ENCODE data around the gene CDK5.
A peak's percentile ranks its signal among the peaks of the same experiment; 100 is the strongest.

The CDK5 gene

DNA sequence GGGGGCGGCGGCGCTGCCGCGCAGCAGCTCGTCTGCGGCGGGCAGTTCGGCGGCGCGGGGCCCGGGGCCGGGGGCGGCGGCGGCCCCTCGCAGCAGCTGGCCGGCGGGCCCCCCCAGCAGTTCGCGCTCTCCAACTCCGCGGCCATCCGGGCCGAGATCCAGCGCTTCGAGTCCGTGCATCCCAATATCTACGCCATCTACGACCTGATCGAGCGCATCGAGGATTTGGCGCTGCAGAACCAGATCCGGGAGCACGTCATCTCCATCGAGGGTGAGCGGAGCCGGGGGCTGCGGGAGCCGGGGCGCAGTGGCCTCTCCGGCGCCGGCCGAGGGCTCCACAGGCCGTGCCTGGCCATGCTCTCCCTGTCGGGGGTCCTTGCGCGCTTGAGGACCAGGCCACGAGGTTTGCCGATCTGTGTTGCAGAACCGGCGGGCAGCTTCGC is 29.1 kb upstream of the CDK5 start:
- peak; percentile 26 for DNase-seq (ENCODE audit: low spot score)

DNA sequence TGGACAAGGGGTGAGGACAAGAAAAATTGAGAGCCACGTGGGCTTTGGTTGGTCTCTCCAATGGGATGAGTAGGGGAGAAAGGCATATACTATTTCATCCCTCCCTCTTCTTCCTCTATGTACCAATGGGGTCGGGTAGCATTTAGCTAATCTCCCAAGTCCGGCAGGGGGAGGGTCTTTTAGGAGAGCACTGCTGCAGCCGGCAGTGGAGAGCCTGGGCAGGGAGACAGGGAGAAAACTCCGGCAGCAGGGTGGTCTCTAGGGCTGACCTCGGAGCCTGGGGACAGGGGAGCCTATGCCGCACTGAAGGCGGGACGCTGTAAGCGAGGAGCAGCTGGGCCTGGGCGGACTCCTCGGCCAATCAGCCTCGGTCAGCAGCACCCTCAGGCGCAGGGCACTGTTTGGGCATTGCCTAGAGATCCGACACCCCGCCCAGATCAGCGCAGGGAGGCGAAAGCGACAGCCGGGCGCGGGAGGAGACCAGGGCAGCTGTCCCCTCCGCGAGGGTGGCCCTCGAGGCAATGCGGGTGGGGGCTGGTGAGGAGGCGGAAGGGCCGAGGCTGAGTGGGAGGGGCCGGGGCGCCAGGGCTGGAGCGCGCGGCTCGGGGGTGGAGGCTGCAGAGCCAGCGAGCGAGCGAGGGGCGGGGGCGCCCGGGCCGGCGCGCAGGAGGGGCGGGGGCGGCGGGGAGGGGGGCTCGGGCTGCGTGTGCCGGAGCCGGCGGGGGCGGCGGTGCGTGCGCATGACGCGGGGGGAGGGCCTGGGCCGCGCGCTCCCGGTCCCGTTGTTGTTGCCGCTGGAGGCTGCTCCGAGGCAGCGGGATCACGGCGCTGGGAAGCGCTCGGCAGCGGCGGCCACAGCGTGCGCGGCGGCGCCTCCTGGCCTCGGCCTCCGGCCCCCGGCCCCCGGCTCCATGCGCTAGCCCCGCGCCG is 28.3 kb upstream of the CDK5 start, which contains the start of gene AGAP3:
AGAP3 (plus strand) TSS at position 785 of the 930 bp plus-strand sequence. CDS start 267 bp downstream, outside the sequence.
- DNase-seq (ENCODE audit: low spot score) = peak; percentile 95

DNA sequence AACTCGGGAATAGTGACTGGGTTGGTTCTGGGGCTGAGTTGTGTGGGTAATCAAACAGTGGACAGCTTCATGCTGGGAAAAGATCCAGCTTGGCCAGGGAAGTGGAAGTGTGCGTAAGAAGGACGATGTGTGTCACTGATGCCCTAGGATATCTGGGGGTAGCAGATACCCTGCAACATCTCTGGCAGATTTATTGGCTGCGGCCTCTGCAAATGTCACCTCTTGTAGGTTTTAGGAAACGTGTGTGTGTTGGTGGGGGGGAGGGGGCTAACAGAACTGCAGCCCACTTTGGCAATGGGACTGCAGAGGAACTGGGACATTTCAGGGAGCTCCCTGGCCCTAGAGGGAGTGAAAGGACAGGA is 27.6 kb upstream of the CDK5 start:
- DNase-seq (ENCODE audit: low spot score) = no peak

DNA sequence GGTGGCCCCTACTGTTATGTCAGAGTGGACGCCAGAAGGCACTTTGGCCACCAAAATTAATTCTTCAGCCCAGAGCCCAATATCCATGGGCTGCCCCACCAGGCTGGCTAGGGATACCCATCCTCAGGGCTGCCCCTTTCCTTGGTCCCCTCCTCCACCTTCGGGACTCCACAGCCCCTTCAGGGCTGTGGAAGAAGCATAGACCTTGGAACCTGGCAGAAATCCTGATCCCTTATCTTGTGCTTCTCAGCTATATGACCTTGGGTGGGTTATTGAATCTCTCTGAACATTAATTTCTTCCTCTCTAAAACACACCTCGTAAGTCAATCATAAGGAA is 26.1 kb upstream of the CDK5 start:
- no peak for DNase-seq (ENCODE audit: low spot score)

DNA sequence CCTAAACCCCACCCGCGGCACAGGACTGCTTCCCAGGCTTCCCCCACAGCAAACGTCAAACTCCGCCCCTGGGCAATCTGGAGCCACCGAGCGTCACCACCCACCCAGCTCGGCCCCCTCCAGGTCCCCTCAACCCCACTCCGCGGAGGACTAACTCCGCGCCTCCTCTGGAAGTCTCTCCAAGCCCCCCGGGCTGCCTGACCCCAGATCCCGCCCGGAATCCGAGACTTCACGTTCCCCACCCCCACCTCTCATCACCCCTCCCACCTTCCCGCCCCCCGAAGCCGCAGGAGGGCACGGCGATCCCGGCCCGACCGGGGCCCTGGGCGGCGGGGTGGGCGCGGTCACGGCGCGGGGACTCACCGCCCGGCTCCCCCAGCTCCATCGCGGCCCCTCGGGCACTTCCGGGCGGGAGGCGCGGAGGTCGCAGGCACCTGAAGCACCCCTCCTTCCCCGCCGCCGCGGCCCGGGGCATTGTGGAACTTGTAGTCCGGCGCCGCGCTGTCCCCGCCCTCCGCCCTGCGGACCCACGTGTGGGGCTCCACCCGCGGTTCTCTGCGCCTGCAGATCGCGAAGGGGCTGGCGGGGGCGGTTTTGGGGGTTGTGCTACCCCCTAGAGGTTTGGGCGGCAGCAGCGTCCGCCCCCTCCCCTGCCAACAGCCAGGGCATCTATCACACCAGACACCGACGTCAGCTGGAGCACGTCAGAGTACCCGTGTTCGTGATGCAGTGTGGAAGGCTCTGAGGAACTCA is 25.6 kb upstream of the CDK5 start, which contains the start of gene TMUB1:
TMUB1 (minus strand) TSS at position 423 of the 753 bp plus-strand sequence. CDS start 930 bp downstream, outside the sequence.
- DNase-seq (ENCODE audit: low spot score) = peak; percentile 68

DNA sequence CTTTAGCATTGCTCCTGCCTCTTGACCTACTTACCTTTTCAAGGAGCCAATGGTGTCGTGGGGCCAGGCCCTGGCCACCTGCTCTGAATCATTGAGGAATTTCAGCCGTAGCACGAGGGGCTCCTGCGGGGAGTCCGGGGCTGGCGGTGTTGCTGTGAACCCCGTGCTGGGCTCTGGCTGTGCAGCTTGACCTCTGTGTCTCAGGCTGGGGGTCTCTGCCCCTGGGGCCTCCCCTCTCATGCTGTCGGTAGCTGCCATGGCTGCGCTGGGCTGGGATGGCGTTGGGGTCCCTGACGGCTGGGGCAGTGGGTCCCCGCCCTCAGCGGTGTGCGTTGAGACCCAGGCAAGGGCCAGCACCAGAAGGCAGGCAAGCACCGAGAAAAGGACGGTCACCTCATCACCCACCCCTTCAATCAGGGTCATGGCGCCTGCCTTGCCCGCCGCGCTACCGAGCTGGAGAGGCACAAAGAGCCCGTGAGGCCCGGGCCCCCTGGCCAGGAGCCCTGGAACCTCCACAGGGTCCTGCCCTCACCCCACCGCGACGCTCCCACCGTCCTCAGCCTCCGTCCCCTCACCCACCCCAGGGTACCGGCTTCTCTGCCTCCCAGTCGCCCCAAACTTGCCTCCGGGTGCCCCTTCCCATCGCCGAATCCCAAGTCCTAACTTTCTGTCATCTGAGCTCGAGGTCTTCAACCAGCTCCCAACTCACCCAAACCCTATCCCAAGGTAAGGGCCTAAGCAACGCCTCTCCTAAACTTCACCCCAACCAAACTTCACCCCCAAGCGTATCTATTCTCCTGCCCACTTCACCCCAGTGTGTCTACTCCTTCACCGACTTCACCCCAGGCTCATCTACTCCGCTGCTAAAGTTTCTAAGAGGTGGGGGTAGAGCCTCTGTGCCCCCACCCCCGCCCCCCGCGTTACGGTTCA is 24.7 kb upstream of the CDK5 start:
- no peak for DNase-seq (ENCODE audit: low spot score)

DNA sequence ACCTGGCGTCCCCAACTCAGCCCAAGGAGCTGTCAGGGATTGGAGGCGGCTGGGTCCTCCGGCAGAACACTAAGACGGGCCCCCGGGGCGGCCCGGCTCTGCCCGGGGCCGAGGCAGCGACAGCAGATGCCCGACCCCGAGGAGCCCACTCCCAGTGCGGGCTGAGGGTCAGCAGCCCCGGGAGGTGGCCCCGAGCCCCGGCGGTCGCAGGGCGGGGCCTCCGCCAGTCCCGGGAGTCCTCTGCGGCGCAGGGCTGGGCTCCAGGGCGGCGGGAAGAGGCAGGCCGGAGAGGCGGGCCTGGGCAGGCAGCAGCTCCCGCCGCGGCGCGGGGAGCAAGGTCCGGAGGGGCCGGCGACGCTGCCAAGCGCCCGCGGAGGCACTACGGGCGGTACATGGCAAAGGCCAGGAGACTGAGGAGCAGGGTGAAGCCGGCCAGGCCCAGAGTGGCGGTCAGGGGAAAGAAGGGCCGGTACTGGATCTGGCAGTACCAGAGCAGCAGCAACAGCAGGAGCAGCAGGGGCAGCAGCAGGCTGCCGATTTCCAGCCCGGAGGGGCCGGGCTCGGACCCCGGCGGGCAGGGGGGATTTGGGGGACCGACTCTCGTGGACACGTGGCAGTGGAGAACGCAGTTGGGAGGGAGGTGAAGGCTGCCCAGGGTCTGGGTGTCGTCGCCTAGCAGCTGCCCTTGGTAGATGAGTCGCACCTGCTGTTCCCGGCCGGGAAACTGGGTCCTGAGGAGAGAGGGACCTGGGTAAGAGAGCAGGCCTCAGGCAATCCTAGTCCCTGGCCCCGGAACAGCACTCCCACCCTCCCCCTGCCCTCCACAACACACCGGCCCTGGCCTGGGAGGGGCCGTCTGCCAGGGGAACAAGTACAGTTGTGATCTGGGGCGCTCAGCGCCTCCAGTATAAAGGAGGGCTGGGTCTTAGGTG is 23.7 kb upstream of the CDK5 start:
- DNase-seq (ENCODE audit: low spot score) = peak; percentile 40

DNA sequence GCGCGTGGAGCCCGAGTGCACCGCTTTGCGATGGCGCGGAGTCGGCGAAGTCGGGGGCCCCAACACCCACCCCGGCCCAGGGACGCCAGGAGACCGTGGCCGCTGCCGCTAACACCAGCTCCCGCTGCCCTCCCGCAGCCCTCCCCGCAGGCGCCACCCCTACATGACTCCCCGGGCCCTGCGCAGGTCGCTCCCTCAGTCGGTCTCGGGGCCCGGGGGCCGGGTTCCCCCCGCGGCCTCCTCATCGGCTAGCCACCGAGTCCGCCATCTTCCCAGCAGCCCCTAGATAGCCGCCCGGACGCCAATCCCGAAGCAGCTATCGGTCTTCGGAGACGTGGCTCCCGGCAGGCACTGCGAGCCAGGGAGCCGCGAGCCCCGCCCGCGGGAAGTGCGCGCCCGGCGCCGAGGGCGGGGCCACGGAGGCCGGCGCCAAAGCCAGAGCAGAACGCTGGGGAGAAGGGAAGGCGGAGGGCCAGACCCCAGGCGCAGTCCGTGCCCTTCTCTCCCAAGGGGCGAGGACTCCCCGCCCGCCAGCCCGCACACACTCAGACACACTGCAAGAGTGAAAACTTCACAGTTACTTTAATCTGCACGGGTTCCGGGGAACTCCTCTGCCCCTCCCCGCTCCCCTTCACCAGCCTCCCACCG is 22.9 kb upstream of the CDK5 start, which contains the start of gene FASTK:
FASTK (minus strand) TSS at position 288 of the 648 bp plus-strand sequence; CDS start at position 245, 43 bp downstream.
- peak; percentile 95 for DNase-seq (ENCODE audit: low spot score)

DNA sequence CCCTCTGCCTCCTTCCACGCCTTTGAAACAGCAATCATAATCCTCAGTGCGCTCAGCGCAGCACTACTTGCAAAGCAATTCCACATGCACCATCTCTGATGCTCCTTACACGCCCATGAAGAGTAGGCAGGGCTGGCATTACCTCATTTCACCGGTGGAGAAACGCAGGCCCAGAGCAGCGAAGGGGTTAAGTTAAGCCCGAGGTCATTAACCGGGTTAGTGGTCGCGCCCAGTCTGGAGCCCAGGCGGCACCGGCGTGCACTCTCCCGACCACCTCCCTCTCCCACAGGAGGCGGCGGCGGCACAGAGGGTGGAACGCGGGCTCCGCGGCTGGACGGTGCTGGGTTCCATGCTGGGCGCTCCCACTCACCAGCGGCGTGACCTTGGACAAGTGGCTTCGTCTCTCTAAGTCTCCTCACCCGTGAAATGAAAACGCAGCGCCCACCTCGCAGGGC is 22.4 kb upstream of the CDK5 start:
- peak; percentile 26 for DNase-seq (ENCODE audit: low spot score)

DNA sequence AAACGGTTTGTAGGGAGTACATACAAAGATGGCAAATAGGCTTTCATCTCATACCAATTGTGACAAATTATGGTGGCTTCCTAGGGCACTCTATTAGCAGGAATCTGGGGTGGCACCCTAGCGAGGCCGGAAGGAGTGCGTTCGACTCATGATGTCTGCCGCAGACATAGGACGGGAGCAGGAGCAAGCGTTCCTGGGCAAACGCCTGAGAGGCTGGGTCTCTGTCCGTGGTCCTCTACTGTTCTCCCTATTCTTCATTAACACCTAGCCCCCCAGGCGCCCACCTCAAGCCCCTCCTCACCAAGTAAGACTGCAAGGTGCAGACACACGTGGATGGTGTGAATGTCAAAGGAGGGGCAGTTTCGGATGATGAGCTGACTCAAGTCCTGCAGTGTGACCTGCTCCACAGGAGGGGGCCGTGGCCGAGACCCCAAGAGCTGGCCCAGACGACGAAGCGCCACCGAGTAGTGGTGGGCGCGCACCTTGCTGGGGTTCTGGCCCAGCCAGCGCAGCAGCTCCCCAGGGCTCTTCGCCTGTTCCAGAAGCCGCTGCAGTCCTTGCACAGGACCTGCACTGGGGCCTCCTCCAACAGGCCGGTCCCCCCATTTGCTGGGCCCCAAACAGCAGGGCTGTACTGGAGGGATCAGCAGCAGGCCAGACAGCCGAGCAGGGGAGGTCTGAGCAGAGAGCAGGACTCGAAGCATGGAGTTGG is 21.7 kb upstream of the CDK5 start:
- DNase-seq (ENCODE audit: low spot score) = no peak

DNA sequence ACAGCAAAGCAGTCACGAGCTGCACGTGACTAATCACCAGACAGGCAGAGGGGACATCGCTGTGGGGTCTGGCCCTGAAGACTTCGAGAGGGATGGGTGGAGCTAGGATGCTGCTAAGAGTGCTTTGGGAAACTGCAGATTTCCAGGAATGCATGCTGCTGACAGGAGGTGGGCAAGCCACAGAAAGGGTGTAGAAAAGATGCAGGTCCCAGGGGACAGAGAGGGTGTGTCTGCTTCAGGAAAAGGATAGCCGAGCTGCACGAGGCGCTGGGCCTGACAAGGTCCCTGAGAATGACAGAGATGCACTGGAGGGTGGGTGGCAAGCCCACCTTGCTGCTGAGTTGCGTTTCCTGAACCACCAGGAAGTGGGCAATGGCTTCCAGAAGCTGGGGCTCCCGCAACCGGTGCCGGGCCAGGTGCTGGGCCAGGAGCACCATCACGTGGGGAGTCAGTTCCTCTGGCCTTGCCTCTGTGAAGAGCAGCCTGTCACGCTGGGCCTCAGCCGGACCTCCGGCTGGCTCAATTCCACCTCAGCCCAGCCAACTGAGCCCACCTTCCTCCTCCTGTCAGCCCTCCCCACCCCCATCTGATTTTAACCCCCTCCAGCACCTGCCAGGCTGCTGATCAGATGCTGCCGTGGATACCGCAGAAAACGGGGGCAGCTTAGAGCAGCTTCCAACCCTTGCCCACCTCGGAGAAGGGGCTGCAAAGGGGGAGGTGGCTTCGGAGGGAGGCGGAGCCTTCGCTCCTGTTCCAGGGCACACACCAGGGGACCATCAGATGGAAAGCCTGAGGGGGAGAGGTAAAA is 20.7 kb upstream of the CDK5 start:
- DNase-seq (ENCODE audit: low spot score) = peak; percentile 25

DNA sequence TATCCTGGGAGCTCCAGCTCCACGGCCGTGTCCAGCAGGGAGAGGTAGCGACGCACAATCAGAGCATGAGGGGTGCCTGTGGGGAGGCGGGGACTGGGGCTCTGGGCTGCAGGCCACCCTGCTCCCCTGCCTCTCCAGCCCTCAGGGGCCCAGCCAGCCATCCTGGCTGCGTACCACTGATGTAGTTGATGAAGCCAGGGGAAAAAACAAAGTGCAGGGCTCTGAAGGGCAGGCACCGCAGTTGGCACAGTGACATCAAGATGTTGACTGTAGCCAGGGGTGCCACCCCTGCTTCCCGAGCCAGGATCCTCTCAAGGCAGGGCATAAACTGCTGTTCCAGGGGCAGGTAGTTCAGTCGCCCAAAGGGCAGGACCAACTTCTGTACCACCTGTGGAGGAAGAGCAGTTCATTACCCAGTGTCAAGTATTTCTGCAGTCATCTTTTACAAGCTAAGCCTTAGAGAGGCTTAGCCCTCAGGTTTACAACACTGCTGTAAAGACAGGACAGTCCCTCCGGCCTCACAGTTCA is 20.1 kb upstream of the CDK5 start:
- no peak for DNase-seq (ENCODE audit: low spot score)

DNA sequence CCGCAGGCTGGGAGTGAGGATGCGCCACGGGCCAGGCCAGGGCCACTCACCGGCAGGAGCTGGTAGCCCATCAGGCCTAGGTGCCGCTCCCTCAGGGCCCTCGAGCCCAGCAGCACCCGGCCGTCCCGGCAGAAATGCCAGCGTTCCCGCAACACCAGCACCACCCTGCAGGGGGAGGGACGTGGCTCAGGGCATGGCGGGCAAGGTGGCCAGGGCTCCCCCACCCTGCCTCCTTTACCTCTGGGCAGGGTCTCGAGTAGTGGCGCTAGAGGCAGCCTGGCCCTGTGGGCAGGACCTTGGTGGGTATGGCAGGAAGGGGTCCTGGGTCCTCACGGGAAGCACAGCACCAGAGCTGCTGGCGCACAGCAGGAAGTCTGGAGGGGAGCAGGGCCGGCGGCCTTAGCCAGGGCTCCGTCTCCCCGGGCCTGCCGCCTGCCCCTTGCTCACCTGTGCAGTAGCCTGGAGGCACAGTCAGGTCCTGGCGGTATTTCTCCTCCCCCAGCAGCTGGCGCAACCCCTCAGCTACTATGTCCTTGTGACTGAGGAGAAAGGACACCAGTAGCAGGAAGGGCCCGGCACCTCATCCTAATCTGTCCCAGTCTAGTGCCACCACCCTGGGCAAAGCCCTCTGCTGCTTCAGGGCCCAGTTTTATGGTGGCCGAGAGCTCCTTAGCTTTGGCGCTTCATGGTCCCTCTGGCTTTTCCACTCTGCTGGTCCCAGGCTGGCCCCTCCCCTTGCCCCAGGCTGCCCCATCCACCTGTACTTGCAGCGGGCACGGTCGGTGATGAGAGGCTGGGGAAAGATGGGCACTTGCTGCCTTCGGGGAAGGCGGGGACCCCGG is 19.4 kb upstream of the CDK5 start:
- peak; percentile 36 for DNase-seq (ENCODE audit: low spot score)

DNA sequence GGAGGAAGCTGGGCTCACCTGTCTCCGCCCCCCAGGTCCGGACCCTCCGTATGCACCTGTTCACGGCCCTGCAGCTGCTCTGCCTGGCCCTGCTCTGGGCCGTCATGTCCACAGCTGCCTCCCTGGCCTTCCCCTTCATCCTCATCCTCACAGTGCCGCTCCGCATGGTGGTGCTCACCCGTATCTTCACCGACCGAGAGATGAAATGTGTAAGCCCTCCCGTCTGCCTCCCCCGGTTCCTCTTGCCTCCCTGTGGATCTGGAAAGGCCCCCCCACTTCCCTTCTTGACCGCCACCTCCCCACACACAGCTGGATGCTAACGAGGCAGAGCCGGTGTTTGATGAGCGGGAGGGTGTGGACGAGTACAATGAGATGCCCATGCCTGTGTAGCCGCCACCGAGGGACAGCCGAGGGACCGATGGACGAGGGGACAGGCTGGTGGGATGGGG is 18.3 kb upstream of the CDK5 start:
- no peak for DNase-seq (ENCODE audit: low spot score)

DNA sequence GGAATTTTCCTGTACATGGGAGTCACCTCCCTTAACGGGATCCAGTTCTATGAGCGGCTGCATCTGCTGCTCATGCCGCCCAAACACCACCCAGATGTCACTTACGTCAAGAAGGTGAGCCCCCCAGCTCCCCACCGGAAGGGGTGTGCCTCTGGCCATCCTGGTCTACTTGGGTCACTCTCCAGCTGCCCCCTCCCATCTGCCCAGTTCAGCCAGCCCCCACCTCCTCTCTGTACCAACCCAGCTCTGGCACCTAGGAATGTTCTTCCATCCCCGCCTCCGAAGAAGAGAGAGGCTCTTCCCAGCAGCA is 17.9 kb upstream of the CDK5 start:
- no peak for DNase-seq (ENCODE audit: low spot score)

DNA sequence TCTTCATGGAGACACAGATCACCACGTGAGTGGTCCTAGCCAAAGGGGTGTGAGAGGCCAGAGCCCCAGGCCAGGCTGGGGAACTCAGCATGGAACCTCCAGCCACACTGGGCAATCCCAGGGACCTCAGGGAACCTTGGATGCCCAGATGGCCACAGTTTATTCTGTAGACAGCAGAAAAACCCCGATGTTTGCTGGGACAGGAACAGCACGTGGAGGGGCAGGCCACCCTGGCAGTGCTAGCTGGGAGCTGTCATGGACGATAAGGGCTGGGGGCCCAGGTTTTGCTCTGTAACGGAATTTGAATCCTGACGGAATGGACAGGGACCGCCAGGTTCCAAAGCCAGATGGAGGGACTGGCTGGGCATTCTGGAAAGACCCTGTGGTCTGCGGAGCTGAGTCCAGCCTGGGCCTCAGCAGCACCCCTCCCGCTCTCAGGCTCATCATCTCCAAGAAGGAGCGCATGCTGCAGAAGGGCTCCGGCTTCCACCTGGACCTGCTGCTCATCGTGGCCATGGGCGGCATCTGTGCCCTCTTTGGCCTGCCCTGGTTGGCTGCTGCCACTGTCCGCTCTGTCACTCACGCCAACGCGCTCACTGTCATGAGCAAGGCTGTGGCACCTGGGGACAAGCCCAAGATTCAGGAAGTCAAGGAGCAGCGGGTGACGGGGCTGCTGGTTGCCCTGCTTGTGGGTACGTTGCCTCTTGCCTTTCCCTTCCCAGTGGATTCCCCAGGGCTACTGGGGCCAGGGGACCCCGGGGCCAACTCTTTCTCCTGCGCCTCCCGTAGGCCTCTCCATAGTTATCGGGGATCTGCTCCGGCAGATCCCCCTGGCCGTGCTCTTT is 17.3 kb upstream of the CDK5 start:
- DNase-seq (ENCODE audit: low spot score) = no peak
